ENCODE results near the gene RIGI.
"Not testable (repeated sequence)": the region's sequence is repeated elsewhere in the genome, so short reads cannot be mapped to it uniquely, and the experiment has no call there.

RIGI gene

DNA sequence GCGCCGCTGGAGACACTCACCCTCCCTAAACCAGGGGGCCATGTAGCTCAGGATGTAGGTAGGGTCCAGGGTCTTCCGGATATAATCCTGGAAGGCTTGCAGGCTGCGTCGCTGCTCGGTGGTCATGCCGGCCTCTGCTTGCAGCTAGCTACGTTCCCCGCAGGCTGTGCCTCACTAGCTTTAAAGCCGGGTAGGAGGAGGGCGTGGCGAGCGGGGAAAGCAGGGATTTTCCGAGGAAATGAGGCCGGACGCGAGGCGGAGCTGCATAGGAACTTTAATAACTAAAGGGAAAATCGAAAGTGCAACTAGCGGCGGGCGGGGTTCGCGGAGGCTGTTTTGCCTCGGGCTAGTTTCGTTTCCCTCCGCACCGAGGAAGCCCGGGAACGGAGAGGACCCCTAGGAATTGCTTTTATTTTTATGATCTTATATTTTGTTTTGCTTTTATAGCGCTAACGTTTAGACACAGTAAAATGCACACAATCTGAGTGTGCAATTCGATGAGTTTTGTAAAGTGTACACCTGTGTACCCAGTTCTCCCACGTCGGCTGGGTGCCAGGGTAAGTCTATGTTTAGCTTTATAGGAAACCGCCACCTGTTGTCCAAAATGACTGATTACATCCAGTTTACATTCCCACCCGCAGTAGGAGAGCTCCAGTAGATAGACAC is at the start of gene RIGI:
RIGI (minus strand) TSS at position 156 of the 666 bp plus-strand sequence; CDS start at position 126, 30 bp downstream.
- peak; percentile 89 for DNase-seq

DNA sequence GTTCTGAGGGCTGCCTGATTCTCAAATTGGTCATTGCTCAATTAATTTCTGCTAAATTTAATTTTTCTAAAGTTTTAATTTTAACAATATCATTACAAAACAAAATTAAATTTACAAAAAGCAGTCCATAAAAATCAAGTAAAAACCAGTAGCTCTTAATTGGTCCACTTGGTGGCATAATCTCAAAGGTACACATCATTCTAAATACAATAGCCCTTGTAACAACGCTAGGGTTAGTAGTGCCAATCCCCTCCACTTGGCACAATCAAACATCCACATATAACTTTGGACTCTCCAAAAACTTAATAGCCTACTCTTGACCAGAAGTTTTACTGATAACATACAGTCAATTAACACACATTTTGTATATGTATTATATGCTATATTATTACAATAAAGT is 48.9 kb upstream of the RIGI start:
- DNase-seq, result no peak

DNA sequence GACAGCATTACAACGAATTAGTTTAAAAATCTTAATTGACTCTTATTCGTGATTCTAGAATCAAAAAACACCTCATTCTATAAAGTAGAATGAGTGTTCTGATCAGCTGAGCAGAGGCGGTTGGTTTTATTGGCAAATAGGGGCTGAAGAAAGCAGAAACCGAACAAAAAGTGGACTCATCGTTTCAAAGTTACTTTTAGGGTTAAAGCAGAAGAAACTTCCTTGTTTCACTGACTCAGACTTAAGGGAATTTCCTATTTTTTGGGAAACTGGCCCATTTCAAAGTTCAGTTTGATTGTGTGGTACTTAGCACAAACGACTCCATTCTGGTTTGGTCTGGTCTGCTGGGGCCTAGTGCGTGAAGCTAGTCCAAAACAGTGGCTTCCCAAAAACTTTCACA is 47.8 kb upstream of the RIGI start:
- DNase-seq, result no peak

DNA sequence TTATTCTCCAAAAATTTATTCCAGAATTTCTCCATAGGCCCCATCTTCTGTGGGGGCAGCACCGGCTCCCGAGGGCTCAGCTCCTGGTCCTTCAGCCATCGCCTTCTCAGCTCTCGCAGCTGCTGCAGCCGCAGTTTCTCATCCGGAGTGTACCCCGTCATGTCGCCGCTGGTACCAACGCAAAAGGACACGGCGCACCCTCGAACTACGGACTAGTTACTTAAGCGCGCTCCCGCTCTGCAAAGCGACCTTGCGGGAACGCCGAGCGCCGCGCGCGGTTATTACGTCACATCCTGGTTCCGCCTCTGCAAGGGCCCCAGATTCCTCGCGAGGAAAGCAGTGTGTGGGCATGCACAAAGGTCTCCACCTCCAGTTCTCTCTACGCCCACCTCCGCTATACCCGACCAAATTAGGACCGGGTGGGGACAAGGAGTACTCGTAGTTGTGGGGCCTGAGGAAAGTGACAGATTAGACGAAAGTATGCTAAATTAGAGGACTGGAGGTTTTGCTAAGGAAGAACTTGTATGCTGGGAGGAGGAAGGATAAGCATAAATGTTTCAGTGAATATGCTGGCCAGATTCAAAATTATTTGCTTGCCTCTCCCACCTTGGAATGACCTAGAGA is 47.0 kb upstream of the RIGI start, which contains the start of gene NDUFB6:
NDUFB6 (minus strand) TSS at position 260 of the 624 bp plus-strand sequence; CDS start at position 161, 99 bp downstream.
- peak; percentile 93 for DNase-seq

DNA sequence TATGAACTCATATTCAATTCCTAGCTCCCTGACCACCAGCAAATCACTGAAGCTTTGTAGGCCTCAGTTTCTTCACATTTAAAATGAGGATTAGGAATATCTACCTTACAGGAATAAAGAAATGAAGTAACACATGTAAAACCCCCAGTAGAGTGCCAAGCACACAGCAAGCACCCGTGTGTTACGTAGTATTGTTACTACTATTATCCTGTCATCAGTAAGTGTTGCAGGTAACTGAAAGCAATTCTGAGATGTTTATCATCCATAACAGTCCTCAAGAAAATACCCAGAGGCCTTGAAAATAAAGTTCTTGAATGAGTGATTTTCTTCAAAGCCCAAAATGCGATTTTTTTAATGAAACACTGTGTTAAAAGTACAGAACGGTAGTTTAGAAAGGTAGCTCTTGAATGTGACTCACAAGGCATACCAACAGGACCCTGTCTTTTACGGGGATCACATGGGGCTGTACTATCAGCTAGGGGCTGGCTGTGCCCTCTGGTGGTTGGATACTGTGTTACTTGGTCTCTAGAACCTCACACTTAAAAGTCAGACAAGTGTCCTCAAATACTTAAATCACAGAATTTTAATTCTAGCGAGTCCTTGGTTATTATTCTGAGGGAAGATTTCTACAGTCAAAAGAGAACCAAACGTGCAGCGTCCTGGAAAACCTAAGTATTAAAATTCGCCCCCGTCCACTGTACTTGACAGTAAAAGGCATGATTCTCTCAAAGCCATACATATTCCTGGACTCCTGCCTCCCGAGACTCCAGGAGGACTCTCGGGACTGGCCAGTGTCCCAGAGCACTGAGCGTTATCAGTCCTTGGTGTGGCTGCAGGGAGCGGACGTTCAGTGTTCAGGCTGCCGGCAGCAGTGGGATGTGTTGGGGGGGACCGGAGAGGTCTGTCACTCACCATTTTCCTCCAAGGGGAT is 46.2 kb upstream of the RIGI start:
- peak; percentile 67 for DNase-seq

DNA sequence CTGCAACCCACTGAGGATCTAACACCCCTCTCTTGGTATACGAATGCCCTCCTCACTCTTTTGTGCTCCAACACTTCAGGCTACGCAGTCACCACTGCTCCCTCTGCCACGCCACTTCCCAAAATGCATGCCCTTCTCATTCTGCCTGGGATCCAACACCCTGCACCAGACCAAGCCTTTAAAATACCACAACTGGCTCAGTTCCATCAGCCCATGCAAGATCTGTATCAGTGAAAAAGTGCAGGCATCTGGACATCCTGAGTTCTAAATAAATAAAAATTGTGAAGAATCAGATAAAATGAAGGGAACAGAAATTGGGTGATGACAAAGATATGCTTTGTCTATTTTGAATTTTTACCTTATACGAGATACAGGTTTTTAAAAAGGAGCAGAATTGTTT is 44.3 kb upstream of the RIGI start:
- DNase-seq, result no peak

DNA sequence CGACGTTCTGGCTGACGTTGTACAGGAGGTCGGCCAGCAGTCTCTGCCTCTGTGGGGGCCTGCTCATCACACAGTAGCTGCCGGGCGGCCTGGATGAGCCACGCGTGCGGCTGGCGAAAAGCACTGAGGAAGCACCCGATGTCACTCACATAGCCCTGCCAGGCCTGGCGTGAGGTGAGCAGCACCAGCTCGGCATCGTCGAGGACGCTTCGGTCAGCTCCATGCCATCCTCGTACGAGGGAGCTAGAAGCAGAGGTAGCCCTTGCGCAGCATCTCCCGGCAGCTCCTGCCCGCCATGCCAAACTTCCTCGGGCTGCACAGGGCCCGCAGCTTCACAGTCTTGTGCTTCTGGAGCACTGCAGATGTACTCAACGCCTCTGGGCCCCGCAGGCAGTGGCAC is 40.8 kb upstream of the RIGI start:
- no peak for DNase-seq

DNA sequence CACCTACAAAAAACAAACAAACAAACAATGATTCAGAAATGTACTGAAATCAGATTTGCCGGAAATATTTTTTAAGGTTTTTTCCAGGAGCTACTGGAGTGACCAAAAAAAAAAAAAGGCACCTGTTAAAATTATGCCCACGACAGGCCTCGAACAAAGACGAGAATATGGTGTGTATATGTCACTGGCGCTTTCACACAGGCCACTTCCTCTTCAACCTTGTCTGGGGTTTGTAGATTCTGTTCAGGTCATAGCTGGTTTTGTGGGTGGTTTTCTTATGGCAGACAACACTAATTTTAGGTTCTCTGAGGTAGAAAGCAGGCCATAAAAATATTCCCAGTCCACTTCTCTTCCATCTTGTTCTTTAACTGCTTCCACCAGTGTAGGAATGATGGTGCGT is 40.0 kb upstream of the RIGI start:
- no peak for DNase-seq

DNA sequence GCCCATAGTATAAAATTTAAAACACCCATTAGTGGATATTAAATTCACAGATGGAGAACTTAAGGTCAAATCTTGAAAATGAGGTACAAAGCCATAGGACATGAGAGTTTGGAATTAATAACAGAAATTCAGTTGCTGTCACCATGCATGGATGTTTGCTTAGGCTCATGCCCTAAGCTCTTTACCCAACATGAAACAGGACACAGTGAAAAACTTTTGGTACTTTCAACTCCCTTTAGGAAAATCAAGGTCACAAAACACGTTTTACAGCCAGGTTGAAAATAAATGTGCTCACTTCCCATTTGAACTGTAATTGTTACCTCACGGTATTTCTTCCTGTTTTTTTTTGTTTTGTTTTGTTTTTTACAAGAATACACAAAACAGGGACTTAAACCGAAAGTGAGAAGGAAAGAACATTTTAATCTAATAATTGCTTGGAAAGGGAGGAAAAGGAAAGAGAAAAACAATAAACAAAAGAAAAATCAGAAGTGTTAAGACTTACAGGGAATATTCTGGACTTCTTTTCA is 32.5 kb upstream of the RIGI start:
- no peak for DNase-seq

DNA sequence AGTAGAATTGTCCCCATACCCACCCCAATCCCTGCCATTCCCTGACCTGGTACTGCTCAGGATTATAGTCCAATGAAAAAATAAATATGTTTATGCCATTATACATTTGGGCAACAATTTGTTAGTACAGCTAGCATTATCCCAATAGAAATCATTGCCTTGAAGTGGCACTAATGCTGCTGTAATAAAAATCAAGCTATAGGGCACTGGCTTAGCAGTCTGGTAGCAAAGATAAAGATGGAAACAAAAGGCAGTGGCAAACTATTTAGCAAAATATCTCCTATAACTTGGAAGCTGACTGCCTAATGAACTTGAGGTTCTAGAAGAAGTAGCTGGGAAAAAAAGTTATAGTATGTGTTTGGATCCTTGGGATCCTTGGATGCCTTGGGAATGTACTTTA is 28.6 kb upstream of the RIGI start:
- no peak for DNase-seq

DNA sequence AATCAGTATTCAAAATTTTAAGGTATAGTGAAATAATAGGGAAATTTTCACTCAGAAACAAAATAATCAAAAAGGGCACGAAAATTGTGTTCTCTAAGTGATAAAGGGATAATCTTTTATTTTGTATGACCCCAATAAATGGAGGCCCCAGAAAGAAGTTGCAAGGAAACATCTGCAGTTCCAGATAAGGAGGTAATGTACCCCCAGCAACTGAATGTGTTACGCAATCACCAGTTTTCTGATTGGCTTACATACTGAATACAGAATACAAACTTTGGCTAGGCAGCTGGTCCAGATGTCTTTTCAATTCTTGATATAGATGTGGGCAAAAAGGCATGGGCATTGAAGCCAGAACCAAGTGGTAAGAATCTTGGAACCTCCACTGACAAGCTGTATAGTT is 28.1 kb upstream of the RIGI start:
- DNase-seq, result no peak

DNA sequence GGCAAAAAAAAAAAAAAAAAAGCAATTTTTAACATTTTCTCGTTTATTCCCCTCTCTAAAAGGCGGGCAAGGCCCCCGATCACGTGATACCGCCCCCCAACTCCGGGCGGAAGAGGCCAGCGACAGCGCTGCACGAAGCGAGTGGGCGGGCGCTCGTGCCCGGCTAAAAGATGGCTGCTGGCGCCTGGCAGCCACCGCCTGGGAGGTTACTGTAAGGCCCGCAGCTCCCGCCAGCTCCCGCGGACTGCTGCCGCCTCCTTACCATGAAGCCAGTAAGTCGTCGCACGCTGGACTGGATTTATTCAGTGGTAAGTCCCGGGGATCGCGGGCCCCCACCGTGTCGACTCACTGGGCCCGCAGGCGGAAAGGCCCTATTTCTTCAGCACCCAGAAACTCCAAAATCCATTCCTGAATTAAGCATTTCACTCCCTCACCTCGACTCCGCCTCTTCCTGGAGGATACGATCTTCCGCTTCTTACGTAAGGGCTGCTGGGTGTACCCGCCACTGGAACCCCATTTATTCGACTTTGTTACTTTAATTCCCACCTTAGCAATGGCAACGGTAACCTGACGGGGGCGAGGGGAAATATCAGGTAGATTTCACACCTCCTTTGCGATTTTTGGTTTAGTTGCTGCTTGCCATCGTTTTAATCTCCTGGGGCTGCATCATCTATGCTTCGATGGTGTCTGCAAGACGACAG is 26.3 kb upstream of the RIGI start, which contains the start of the genes SMIM27 and TOPORS:
SMIM27 (plus strand) TSS at position 156 of the 701 bp plus-strand sequence; CDS start at position 264, 108 bp downstream.
TOPORS (minus strand) TSS at position 415 of the 701 bp plus-strand sequence; CDS start at position 265, 150 bp downstream.
- DNase-seq, result peak; percentile 89

DNA sequence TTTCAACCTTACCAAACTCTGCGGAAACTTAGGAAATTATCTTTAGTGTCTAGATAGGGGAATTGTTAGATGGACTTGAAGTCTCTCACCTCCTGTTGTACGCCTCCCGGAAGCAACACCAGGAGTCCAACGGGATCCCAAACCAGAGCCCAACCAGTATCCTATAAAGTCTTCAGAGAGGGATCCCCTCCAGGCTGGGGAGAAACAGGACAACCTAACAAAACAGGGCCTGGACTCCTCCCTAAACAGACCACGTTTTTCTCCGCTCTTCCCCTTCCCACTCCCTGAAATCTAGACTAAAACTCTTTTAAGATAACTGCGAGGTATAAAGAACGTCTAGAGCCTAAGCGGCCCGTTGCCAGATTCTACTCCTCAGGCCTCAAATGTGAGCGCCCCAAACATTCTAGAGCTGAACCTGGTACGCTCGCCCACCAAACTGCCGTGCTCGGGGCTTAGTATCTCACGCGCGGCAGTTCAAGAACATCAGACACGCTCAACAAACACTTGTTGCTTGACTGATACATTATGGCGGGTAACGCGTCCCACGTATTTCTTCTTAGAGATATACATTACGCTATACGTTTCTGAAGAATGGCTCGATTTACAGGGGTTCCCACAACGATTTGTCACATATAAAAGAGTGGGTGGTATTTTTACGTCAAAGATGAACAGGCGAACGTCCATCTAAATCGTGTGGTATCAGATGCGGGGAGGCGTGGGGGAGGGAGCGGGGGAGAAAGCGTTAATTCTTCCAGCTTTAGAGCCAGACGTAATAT is 25.5 kb upstream of the RIGI start:
- DNase-seq, result peak; percentile 49

DNA sequence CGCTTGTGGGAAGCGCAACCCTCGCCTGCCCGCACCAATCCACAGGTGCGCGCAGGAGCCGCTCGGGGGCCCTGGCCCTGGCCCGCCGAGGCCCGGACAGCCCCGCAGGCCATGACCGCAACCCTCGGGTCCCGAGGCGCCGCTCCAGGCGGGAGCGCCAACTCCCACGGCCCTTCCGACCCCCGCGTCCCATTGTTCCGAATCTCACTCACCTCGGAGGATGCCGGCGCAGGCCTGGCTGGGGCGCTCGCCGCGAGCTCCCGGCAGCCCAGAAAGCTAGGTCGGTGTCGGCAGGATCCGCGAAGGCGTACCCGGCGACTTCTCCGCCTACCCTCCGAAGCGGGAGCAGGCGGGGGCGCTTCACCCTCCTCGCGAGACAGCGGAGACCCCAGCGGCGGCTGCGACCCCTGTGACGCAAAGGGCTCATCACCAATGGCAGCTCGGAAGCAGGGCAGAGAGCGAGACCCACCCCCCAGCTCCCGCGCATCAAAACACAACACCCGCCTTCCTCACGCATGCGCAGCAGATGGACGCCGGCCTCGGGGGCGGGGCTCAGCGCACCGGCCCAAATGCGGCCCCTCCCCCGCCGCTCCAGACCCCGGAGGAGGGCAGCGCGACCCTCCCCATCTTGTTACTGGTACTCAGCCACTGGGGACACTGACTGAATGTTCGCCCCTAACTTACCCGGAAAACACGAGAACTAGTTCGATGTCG is 24.7 kb upstream of the RIGI start:
- peak; percentile 93 for DNase-seq

DNA sequence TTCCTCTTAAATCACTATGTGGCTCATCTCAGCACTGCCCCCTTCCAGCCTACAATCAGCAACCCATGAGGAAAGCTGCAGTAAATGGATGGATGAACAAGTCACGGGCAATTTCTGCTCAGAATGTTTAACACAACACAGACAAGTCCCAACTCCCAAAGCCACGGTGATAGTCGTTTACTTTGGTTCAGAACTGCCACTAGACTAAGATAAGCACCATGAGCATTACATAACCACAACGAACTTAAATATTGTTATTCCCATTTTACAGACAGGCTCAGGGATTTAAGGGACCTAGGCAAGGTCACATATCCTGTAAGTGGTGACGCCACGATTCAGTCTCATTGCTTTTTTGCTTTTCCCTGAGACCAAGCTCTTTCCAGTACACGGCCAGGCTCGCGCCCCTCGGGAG is 24.2 kb upstream of the RIGI start:
- no peak for DNase-seq

DNA sequence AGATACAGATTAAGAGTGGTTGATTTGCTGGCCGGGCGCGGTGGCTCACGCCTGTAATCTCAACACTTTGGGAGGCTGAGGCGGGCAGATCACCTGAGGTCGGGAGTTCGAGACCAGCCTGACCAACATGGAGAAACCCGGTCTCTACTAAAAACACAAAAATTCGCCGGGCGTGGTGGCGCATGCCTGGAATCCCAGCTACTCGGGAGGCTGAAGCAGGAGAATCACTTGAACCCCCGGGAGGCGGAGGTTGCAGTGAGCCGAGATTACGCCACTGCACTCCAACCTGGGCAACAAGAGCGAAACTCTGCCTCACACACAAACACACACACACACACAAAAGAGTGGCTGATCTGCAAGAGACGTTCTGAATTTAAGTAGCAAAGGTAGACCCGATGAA is 22.2 kb upstream of the RIGI start:
- not testable (repeated sequence) for DNase-seq

DNA sequence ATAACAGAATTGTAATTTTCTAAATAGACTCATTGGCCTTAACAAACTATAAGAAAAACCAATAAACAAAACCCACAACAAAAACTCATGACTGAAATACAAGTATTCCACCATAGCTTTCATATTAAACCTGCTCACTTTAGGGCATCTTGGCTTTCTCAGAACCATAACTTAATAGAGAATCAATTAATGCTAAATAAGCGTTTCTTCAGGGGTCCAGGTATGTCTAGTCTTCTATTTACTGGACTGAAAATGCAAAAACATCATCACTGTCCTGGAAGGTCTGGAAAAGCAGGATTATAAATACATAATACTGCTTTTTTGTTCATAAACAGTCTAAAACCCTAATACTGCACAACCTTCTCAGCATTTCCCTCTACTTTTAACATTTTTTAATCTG is 19.9 kb upstream of the RIGI start:
- no peak for DNase-seq

DNA sequence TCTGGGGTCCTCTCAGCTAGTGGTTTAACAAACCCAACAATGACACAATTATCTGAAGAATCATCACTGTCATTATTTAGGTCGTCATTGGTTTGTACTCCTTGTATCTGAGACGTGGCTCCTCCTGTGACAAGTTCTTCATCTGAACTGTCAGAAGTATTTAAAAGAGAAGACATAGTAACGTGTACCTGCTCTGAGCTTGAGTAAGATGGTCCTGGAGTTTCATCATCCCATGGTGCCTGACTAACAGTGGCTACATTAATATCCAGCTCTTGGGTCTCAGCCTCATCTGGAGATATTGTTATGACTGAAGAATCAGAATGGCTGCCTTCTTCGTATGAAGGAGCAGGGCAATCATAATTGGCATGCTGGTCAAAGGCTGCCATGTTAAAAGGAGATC is 17.1 kb upstream of the RIGI start:
- DNase-seq, result no peak

DNA sequence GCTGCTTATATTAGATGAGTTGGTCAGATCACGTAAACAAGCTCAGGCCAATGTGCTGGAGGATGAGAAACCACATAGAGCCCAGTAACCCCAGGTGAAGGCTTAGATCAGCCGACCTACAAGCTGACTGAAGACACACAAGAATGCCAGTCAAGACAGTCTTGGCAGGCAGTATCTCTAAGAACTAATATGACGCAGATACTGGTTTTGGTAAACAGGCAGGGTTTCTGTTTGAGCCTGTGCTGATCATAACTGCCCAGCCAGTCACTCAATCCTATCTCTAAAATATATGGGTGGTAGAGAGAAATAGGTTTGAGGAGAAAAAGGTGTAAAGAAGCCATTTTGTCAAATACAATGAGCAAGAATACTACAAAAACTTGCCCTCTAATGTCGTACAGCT is 7.8 kb upstream of the RIGI start:
- DNase-seq, result no peak

DNA sequence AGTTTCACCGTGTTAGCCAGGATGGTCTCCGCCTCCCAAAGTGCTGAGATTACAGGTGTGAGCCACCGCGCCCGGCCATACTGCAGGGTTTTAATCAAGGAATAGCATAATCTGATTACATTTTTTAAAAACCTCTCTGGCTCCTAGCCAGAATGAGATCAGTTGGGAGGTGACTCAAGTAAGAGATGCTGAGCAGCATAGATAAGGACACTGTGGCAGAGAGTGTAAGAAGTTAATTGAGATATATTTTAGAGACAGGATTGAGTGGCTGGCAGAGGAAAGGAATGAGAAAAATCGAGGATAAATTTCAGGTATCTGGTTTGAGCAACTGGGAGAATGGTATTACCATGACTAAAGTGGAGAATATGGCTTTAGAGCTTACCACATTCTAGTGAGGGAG is 7.3 kb upstream of the RIGI start:
- no peak for DNase-seq

DNA sequence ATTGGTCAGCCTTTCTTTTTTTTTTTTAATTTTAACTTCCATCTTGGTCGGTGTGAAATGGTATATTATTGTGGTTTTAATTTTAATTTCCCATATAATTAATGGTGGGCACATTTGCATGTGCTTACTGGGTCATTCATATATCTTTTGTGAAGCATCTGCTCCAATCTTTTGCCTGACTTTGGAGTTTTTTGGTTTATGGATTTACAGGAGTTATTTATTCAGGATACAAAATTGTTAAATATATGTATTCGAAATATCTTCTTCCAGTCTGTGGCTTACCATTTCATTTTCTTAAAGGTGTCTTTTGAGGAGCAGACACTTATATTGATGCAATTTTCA is 682 bp upstream of the RIGI start:
- no peak for DNase-seq

All from fibroblast of upper back skin (primary cell).